ENCODE data around the gene TM7SF2. TPM values are rescaled to one million over a fixed set of nuclear protein-coding genes. Genes with fewer than 3 reads are reported as not detected.
"Not testable (repeated sequence)": the region's sequence is repeated elsewhere in the genome, so short reads cannot be mapped to it uniquely, and the experiment has no call there.

Gene TM7SF2
- total RNA-seq, 4 donors from 2014 or later = 7.3 to 18.4 (median 11.0) TPM

GRCh38 chr11:65118097-65118837 is 6.6 kb downstream of the TM7SF2 start:
- in situ Hi-C loops (cut with MboI; ENCODE audit: low sequenced_read_pairs in 4 of 4) = no loop called here
- Histone ChIP-seq H3K9me3 (no peaks in the 10 kb centered on the region), H3K4me1 (peaks cover 32 to 49% of the 10 kb centered on the region in 2 donors), H3K4me3 (peak overlapping the region in 1 of 4 donors; percentile 97), H3K36me3 (peaks cover 0 to 29% of the 10 kb centered on the region in 2 donors), H3K27ac (peak overlapping the region; percentile 62 to 87 (median 76)), H3K27me3 (no peaks in the 10 kb centered on the region)
- ATAC-seq (no peak), DNase-seq (peak in 1 of 2 donors; percentile 30)
- intact Hi-C loops (cut with DNase I; ENCODE audit: low total_unique reads) = loop anchor here (10.0 kb wide), 1 partner anchor 263 kb away; no protein-coding TSS in a partner anchor
- TF ChIP-seq CTCF (IDR thresholded peaks at IDR 0.05 in 4 of 5, conservative IDR thresholded peaks at IDR 0.05 in 1 of 5) = peak in 4 of 5 experiments; percentile 2 to 55 (median 25)
- TF ChIP-seq POLR2A (IDR thresholded peaks at IDR 0.05) = no peak

DNA sequence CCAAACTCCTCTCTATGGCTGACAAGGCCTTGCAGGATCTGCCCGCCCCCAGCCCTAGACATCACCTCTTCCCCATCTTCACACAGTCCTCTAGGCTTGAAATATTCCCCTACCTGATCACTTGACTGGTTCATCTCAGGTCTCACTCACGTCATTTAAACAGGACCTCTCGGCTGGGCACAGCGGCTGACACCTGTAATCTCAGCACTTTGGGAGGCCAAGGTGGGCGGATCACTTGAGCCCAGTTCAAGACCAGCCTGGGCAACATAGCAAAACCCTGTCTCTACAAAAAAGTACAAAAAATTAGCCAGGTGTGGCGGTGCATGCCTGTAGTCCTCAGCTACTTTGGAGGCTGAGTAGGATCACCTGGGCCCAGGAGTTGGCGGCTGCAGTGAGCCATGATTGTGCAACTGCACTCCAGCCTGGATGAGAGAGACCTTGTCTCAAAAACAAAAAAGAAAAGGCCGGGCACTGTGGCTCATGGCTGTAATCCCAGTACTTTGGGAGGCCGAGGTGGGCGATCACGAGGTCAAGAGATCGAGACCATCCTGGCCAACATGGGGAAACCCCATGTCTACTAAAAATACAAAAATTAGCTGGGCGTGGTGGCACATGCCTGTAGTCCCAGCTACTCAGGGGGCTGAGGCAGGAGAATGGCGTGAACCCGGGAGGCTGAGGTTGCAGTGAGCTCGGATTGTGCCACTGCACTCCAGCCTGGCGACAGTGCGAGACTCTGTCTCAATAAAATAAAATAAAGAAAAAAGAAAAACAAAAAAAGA is 7.4 kb downstream of the TM7SF2 start:
- Histone ChIP-seq H3K4me1 (peaks cover 31 to 46% of the 10 kb centered on the region in 2 donors), H3K27ac (peak overlapping the region; percentile 62 to 87 (median 76)), H3K36me3 (peaks cover 0 to 29% of the 10 kb centered on the region in 2 donors)
- in situ Hi-C loops (cut with MboI; ENCODE audit: low sequenced_read_pairs in 4 of 4); H3K4me3 ChIP-seq; H3K27me3 ChIP-seq; ATAC-seq; H3K9me3 ChIP-seq: not testable (repeated sequence)
- intact Hi-C loops (cut with DNase I; ENCODE audit: low total_unique reads) = loop anchor here (10.0 kb wide), 1 partner anchor 264 kb away; no protein-coding TSS in a partner anchor
- peak in 1 of 2 donors; percentile 2 for DNase-seq

- Histone ChIP-seq H3K36me3 (peaks cover 0 to 35% of the 10 kb centered on the region in 2 donors), H3K9me3 (no peaks in the 10 kb centered on the region), H3K27me3 (no peaks in the 10 kb centered on the region), H3K27ac (peak overlapping the region in 3 of 4 donors; percentile 16 to 88 (median 87)), H3K4me1 (peaks cover 31 to 46% of the 10 kb centered on the region in 2 donors), H3K4me3 (no peak overlapping the region)
- DNase-seq (peak in 1 of 2 donors; percentile 1), ATAC-seq (no peak)
- in situ Hi-C loops (cut with MboI; ENCODE audit: low sequenced_read_pairs in 4 of 4) = no loop called here
- TF ChIP-seq POLR2A (IDR thresholded peaks at IDR 0.05) = no peak
- TF ChIP-seq CTCF (IDR thresholded peaks at IDR 0.05 in 4 of 5, conservative IDR thresholded peaks at IDR 0.05 in 1 of 5) = no peak
- intact Hi-C loops (cut with DNase I; ENCODE audit: low total_unique reads) = loop anchor here (10.0 kb wide), 1 partner anchor 265 kb away; no protein-coding TSS in a partner anchor
These were observed 8.0 kb downstream of the TM7SF2 start for GRCh38 chr11:65119670-65119995.

GRCh38 chr11:65120831-65121230 is 9.2 kb downstream of the TM7SF2 start:
- ATAC-seq = no peak
- H3K27ac ChIP-seq = peak overlapping the region; percentile 87 to 98 (median 92)
- intact Hi-C loops (cut with DNase I; ENCODE audit: low total_unique reads) (no loop called here), in situ Hi-C loops (cut with MboI; ENCODE audit: low sequenced_read_pairs in 4 of 4) (no loop called here)
- H3K4me3 ChIP-seq = peak overlapping the region; percentile 79 to 97 (median 90)
- TF ChIP-seq POLR2A (IDR thresholded peaks at IDR 0.05) (no peak), CTCF (IDR thresholded peaks at IDR 0.05 in 4 of 5, conservative IDR thresholded peaks at IDR 0.05 in 1 of 5) (no peak)
- H3K36me3 ChIP-seq = peaks cover 0 to 47% of the 10 kb centered on the region in 2 donors
- H3K27me3 ChIP-seq = no peaks in the 10 kb centered on the region
- peaks cover 31 to 42% of the 10 kb centered on the region in 2 donors for H3K4me1 ChIP-seq
- H3K9me3 ChIP-seq = no peaks in the 10 kb centered on the region
- peak in 1 of 2 donors; percentile 7 for DNase-seq

- intact Hi-C loops (cut with DNase I; ENCODE audit: low total_unique reads) (no loop called here), in situ Hi-C loops (cut with MboI; ENCODE audit: low sequenced_read_pairs in 4 of 4) (no loop called here)
- Histone ChIP-seq H3K36me3 (peaks cover 0 to 53% of the 10 kb centered on the region in 2 donors), H3K4me3 (peak overlapping the region; percentile 79 to 97 (median 90)), H3K27me3 (no peaks in the 10 kb centered on the region), H3K27ac (peak overlapping the region; percentile 87 to 98 (median 92)), H3K4me1 (peaks cover 25 to 36% of the 10 kb centered on the region in 2 donors), H3K9me3 (no peaks in the 10 kb centered on the region)
- ATAC-seq = no peak
- DNase-seq = no peak
- TF ChIP-seq CTCF (IDR thresholded peaks at IDR 0.05 in 4 of 5, conservative IDR thresholded peaks at IDR 0.05 in 1 of 5) (no peak), POLR2A (IDR thresholded peaks at IDR 0.05) (no peak)
These were observed 9.8 kb downstream of the TM7SF2 start for GRCh38 chr11:65121447-65121864.

Data from gastrocnemius medialis (tissue), 4 donors.